Mesodermal cell (in vitro differentiated cells): ENCODE data around the gene MZT2A.
"Not testable (repeated sequence)": the region's sequence is repeated elsewhere in the genome, so short reads cannot be mapped to it uniquely, and the experiment has no call there.

ENCODE experiments used
- H3K27ac ChIP-seq: 2 replicates; pipeline ENCODE4 v1.7.0; 2013; ENCODE audit warnings: mild to moderate bottlenecking, low read depth, low read length, moderate library complexity; ENCODE audit not compliant: severe bottlenecking
- H3K36me3 ChIP-seq: 2 replicates; pipeline ENCODE4 v1.7.1; 2013; ENCODE audit warnings: mild to moderate bottlenecking, low read length, moderate library complexity; ENCODE audit not compliant: control insufficient read depth, insufficient read depth
- H3K4me1 ChIP-seq: one replicate; pipeline ENCODE4 v1.7.1; 2013; ENCODE audit warnings: mild to moderate bottlenecking, low read length; ENCODE audit not compliant: insufficient read depth, control insufficient read depth, poor library complexity, severe bottlenecking
- H3K4me3 ChIP-seq: 2 replicates; pipeline ENCODE4 v1.7.0; 2013; ENCODE audit warnings: low read length, control low read depth, mild to moderate bottlenecking; ENCODE audit not compliant: insufficient read depth, poor library complexity, severe bottlenecking; ENCODE audit errors: extremely low read depth
- H3K9me3 ChIP-seq: 2 replicates; pipeline ENCODE4 v1.7.1; 2013; ENCODE audit warnings: mild to moderate bottlenecking, low read length, moderate library complexity; ENCODE audit not compliant: control insufficient read depth
- WGBS, 2 experiments: methylation state at CpG; one replicate each; pipeline ENCODE4 v1.1.5; 2013; ENCODE audit warnings: missing lambda C conversion rate in 2 of 2; ENCODE audit not compliant: insufficient coverage in 2 of 2; 5-methylcytosine and 5-hydroxymethylcytosine counted together

MZT2A gene

GRCh38 chr2:131519466-131519865, 27.3 kb upstream of the MZT2A start:
- WGBS, 2 experiments = 93 to 97% methylated on average over 14 to 15 of the region's 15 CpGs
- Histone ChIP-seq H3K4me3 (no peak overlapping the region), H3K36me3 (peaks cover 36% of the 10 kb centered on the region), H3K4me1 (no peaks in the 10 kb centered on the region), H3K9me3 (no peaks in the 10 kb centered on the region), H3K27ac (no peak overlapping the region)

DNA sequence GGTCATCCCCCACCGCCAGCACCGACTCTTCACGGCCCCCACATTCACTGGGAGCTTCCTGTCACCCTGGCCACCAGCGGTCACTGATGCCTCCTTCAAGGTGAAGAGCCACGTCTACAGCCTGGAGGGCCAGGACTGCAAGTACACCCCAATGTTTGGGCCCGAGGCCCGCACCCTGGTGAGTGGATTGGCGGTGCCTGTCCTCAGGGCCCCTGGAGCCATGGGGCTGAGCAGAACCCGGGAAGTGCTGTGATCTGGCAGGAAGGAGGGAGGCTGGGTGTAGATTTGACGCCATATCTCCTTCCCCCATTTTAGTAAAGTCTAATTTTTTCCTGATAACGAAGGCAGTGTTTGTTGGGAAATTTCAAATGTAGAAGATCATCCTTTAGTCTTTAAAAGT, 26.3 kb upstream of the MZT2A start:
- H3K4me1 ChIP-seq, H3K9me3 ChIP-seq, H3K4me3 ChIP-seq, H3K27ac ChIP-seq: not testable (repeated sequence)
- H3K36me3 ChIP-seq = peaks cover 43% of the 10 kb centered on the region
- WGBS, 2 experiments = 100% methylated on average over 1 of the region's 11 CpGs; no CpG with 5 or more reads in 1 of the 2 experiments

GRCh38 chr2:131517856-131518255, 25.7 kb upstream of the MZT2A start:
- H3K4me3 ChIP-seq = not testable (repeated sequence)
- 91 to 97% methylated on average over 11 to 12 of the region's 16 CpGs for WGBS, 2 experiments

GRCh38 chr2:131517106-131517831, 25.1 kb upstream of the MZT2A start:
- WGBS, 2 experiments = 89 to 97% methylated on average over 16 to 17 of the region's 17 CpGs
- H3K36me3 ChIP-seq = peaks cover 47% of the 10 kb centered on the region

More at GRCh38 chr2:131517856-131518255, 25.7 kb upstream of the MZT2A start:
- not testable (repeated sequence) for H3K27ac ChIP-seq, H3K9me3 ChIP-seq, H3K4me1 ChIP-seq
- peaks cover 47% of the 10 kb centered on the region for H3K36me3 ChIP-seq

DNA sequence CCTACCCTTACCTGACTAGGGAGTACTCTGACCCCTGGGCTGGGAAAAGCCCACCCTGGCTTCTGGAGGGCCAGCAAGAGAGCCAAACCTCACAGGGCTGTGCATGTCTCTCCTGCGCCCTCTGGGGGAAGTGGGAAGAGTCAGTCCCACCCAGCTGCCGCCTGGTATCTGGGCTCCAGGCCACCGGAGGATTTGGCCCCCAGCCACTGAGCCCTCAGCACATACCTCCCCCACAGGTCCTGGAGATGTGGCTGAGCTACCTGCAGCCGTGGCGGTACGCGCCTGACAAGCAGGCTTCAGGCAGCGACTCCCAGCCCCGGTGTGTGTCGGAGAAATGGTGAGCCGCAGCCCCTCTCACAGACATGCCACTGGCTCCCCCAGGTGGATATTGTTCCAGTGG, 24.4 kb upstream of the MZT2A start:
- not testable (repeated sequence) for H3K4me1 ChIP-seq, H3K4me3 ChIP-seq, H3K27ac ChIP-seq, H3K9me3 ChIP-seq
- WGBS, 2 experiments = 88 to 90% methylated on average over 2 to 7 of the region's 11 CpGs
- H3K36me3 ChIP-seq = peaks cover 42% of the 10 kb centered on the region

More at GRCh38 chr2:131517106-131517831, 25.1 kb upstream of the MZT2A start:
- H3K4me1 ChIP-seq = peaks cover under 1% of the 10 kb centered on the region
- H3K4me3 ChIP-seq = no peak overlapping the region
- no peak overlapping the region for H3K27ac ChIP-seq
- no peaks in the 10 kb centered on the region for H3K9me3 ChIP-seq

- no peak overlapping the region for H3K4me3 ChIP-seq
- no peaks in the 10 kb centered on the region for H3K9me3 ChIP-seq
- WGBS, 2 experiments = 92% methylated on average over 5 to 8 of the region's 10 CpGs
- peaks cover 40% of the 10 kb centered on the region for H3K36me3 ChIP-seq
- H3K27ac ChIP-seq = no peak overlapping the region
- H3K4me1 ChIP-seq = peaks cover 6% of the 10 kb centered on the region
Measured at GRCh38 chr2:131516011-131516410, 23.8 kb upstream of the MZT2A start.

GRCh38 chr2:131515235-131515634, 23.0 kb upstream of the MZT2A start:
- H3K36me3 ChIP-seq = peaks cover 35% of the 10 kb centered on the region
- not testable (repeated sequence) for H3K4me1 ChIP-seq, H3K27ac ChIP-seq, H3K9me3 ChIP-seq, H3K4me3 ChIP-seq
- 95 to 98% methylated on average over 7 to 10 of the region's 14 CpGs for WGBS, 2 experiments

DNA sequence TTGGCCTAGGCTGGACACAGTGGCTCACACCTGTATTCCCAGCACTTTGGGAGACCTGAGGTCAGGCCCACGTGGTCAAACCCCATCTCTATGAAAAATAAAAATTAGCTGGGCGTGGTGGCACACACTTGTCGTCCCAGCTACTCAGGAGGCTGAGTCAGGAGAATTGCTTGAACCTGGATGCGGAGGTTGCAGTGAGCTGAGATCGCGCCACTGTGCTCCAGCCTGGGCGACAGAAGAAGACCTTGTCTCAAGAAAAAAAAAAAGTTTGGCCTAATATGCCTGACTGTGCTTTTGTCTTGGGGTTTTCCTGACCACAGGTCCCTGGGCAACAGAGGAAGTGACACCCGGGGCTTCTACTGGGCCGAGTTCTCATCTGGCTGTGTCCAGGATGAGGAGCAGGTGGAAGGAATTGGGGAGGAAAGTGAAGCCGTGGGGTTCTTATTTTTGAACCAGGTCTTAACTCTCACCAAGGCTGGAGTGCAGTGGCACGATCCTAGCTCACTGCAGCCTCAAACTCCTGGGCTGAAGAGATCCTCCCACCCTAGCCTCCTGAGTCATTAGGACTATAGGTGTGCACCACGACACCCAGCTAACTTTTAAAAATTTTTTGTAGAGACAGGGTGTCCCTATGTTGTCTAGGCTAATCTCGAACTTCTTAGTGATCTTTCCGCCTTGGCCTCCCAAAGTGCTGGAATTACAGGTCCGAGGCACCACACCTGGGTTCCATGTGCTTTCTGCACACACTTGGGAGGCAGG, 22.4 kb upstream of the MZT2A start:
- not testable (repeated sequence) for H3K4me1 ChIP-seq

DNA sequence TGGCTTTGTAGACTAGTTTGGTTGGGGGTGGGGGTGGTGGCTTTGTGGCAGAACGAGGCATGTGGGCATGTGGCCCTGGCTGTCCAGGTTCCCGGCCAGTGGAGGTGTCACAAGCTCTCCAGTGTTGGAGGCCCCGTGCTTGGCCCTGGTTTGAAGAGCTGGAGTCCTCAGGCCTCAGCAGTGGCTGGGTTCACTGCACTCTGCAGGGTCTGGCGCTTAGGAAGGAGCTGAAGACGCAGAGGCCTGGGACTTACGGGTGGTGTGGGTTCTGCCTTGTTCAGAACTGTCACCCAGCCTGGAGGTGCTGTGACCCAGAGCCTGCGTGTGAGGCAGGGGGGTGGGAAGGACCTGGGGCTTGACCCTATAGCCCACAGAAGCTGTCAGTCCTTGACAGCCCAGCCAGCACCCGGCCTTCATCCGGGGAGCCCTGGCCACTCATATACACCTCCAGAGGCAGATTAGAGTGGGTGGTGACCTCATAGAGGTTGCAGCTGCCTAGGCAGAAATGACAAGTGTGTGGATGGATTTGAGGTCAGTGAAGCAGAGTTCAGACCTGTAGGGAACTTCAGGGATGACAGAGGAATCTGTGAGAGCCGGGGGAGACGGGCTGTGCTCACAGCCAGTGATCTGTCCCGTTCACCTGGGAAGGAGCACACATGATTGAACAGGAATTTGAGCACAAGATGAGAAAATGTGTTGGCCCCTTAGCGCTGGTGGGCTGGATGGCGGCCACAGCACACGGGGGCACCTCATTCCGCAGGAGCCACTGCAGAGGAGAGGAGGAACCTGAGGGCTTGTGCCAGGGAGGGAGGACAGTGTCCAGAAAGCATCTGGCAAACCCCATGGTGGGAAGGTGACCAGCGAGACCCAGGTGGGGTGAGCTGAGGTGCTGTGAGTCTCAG, 20.0 kb upstream of the MZT2A start:
- not testable (repeated sequence) for H3K4me3 ChIP-seq, H3K4me1 ChIP-seq, H3K9me3 ChIP-seq
- Histone ChIP-seq H3K36me3 (peaks cover 34% of the 10 kb centered on the region), H3K27ac (peak overlapping the region; percentile 29)
- 96% methylated on average over 8 to 10 of the region's 17 CpGs for WGBS, 2 experiments

More for the DNA sequence above, 22.4 kb upstream of the MZT2A start:
- H3K4me3 ChIP-seq, H3K27ac ChIP-seq, H3K9me3 ChIP-seq: not testable (repeated sequence)
- H3K36me3 ChIP-seq = peaks cover 30% of the 10 kb centered on the region
- 93 to 95% methylated on average over 12 to 13 of the region's 15 CpGs for WGBS, 2 experiments

DNA sequence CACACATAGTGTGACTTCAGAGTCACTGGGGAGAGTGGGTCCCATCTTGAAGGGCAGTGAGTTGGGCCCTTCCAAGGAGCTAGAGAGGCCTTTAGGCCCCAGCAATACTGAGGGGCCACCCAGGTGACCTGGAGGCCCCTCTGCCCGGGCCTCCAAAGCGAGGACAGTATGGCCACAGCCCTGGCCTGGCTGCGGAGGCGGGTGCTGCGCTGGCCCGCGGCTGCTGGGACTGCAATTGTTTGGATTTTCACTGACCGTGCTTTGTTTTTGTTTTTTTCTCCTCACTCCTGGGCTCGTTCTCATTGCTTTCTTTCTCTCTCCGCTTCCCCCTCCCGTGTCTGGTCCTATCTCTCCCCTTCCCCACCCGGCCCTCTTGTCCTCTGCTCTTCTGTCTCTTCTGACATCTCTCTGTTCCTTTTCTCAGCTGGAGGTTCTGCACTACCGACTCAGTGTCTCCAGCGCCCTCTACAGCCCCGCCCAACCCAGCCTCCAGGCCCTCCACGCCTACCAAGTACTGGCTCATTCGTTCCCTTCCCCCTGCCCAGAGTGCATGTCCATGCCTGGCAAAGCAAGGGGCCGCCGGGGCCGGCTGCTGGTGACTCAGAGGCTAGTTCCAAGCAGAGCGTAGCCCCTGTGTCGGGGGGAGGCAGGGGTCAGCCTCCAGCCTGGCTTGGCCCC, 19.2 kb upstream of the MZT2A start:
- not testable (repeated sequence) for H3K4me1 ChIP-seq, H3K9me3 ChIP-seq, H3K4me3 ChIP-seq
- Histone ChIP-seq H3K27ac (peak overlapping the region; percentile 53), H3K36me3 (peaks cover 38% of the 10 kb centered on the region)
- 58 to 71% methylated on average over 15 to 19 of the region's 22 CpGs for WGBS, 2 experiments
